ENCODE data around the gene IMP4.

The IMP4 gene

DNA sequence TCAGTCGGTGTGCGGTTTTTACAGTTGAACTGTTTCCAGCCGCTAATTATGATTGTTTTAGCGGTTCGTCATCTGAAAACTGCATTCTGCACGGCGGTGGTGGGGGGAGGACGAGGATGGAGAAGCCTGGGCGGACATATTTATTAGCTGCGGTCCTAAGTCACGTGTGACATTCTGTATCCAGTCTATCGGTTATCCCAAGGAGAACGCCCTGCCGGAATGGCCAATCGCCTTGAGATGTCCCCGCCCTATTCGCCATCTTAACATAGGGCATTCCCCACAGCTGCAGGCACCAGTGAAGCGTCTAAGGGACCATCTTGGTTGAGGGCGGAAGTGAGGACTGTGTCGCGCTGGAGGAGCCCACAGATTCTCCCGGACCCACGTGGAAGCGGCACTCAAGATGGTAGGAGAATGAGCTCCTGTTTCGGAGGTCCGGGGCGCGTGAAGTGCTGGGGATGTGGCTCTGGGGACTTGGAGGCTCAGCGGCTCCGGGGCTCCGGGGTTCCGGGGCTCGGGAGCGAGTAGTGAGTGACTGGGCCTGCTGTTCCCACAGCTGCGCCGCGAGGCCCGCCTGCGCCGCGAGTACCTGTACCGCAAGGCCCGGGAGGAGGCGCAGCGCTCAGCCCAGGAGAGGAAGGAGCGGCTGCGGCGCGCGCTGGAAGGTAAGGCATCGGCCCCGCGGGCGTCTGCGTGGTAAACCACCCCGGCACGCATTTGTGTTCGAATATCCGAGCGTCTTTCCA lies at the start of gene IMP4:
Gene IMP4, plus strand, starts transcription at position 365 of the 743 bp plus-strand sequence. Its CDS starts 36 bp downstream, at position 401.
- no peaks in the 10 kb centered on the region for H3K9me3 ChIP-seq (ENCODE audit: control insufficient read depth, low read length)
- DNase-seq (ENCODE audit: low read depth) = peak; percentile 100
- no peaks in the 10 kb centered on the region for H3K27me3 ChIP-seq (replicated peaks; ENCODE audit: control insufficient read depth, insufficient read depth, low read length)
- H3K36me3 ChIP-seq (ENCODE audit: control insufficient read depth, insufficient read depth, low read length, severe bottlenecking) = peaks cover 44% of the 10 kb centered on the region
- H3K9ac ChIP-seq (ENCODE audit: low read length) = peak within 1 kb of the TSS; percentile 86
- H3K4me1 ChIP-seq (ENCODE audit: control insufficient read depth, insufficient read depth, low read length) = peaks cover 15% of the 10 kb centered on the region
- peak within 1 kb of the TSS; percentile 89 for H3K4me3 ChIP-seq (ENCODE audit: low read length)

- DNase-seq (ENCODE audit: low read depth) = no peak
- Histone ChIP-seq H3K36me3 (ENCODE audit: control insufficient read depth, insufficient read depth, low read length, severe bottlenecking) (no peaks in the 10 kb centered on the region), H3K9ac (ENCODE audit: low read length) (no peak overlapping the region), H3K4me1 (ENCODE audit: control insufficient read depth, insufficient read depth, low read length) (no peaks in the 10 kb centered on the region), H3K9me3 (ENCODE audit: control insufficient read depth, low read length) (no peaks in the 10 kb centered on the region), H3K4me3 (ENCODE audit: low read length) (no peak overlapping the region), H3K27me3 (replicated peaks; ENCODE audit: control insufficient read depth, insufficient read depth, low read length) (peaks cover 22% of the 10 kb centered on the region)
Measured at GRCh38 chr2:130300258-130300969, 42.3 kb upstream of the IMP4 start.

DNA sequence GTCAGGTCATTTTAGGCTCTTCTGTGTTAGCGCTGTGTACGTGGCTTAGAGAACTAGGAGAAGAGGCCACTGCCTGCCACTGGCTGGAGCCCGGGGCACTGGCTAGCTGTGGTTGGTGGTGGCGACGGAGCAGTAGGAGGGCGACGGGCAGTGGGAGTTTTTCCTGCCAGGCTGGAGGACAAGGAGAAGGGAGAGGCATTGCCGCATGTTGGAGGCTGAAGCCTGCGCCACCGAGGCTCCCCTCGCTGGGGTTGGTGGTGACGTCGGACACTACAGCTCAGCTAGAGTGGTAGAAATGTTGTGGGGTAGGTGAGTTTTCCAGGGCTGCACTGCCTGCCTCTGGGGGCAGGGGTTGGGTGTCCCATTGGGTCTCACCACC lies 41.7 kb upstream of the IMP4 start:
- Histone ChIP-seq H3K4me3 (ENCODE audit: low read length) (no peak overlapping the region), H3K9ac (ENCODE audit: low read length) (no peak overlapping the region), H3K27me3 (replicated peaks; ENCODE audit: control insufficient read depth, insufficient read depth, low read length) (peaks cover 22% of the 10 kb centered on the region), H3K36me3 (ENCODE audit: control insufficient read depth, insufficient read depth, low read length, severe bottlenecking) (no peaks in the 10 kb centered on the region), H3K4me1 (ENCODE audit: control insufficient read depth, insufficient read depth, low read length) (no peaks in the 10 kb centered on the region), H3K9me3 (ENCODE audit: control insufficient read depth, low read length) (no peaks in the 10 kb centered on the region)
- no peak for DNase-seq (ENCODE audit: low read depth)

GRCh38 chr2:130302164-130302886 lies 40.4 kb upstream of the IMP4 start:
- no peak for DNase-seq (ENCODE audit: low read depth)
- H3K27me3 ChIP-seq (replicated peaks; ENCODE audit: control insufficient read depth, insufficient read depth, low read length) = peaks cover 23% of the 10 kb centered on the region
- H3K4me3 ChIP-seq (ENCODE audit: low read length) = no peak overlapping the region
- no peaks in the 10 kb centered on the region for H3K36me3 ChIP-seq (ENCODE audit: control insufficient read depth, insufficient read depth, low read length, severe bottlenecking)
- no peaks in the 10 kb centered on the region for H3K9me3 ChIP-seq (ENCODE audit: control insufficient read depth, low read length)
- no peak overlapping the region for H3K9ac ChIP-seq (ENCODE audit: low read length)
- no peaks in the 10 kb centered on the region for H3K4me1 ChIP-seq (ENCODE audit: control insufficient read depth, insufficient read depth, low read length)

- no peak overlapping the region for H3K9ac ChIP-seq (ENCODE audit: low read length)
- no peak overlapping the region for H3K4me3 ChIP-seq (ENCODE audit: low read length)
- H3K4me1 ChIP-seq (ENCODE audit: control insufficient read depth, insufficient read depth, low read length) = no peaks in the 10 kb centered on the region
- no peaks in the 10 kb centered on the region for H3K9me3 ChIP-seq (ENCODE audit: control insufficient read depth, low read length)
- DNase-seq (ENCODE audit: low read depth) = no peak
- peaks cover 23% of the 10 kb centered on the region for H3K27me3 ChIP-seq (replicated peaks; ENCODE audit: control insufficient read depth, insufficient read depth, low read length)
- H3K36me3 ChIP-seq (ENCODE audit: control insufficient read depth, insufficient read depth, low read length, severe bottlenecking) = no peaks in the 10 kb centered on the region
Measured at GRCh38 chr2:130303169-130303568, 39.5 kb upstream of the IMP4 start.

GRCh38 chr2:130304726-130305125 lies 38.0 kb upstream of the IMP4 start:
- no peak for DNase-seq (ENCODE audit: low read depth)
- Histone ChIP-seq H3K4me1 (ENCODE audit: control insufficient read depth, insufficient read depth, low read length) (no peaks in the 10 kb centered on the region), H3K9me3 (ENCODE audit: control insufficient read depth, low read length) (no peaks in the 10 kb centered on the region), H3K4me3 (ENCODE audit: low read length) (no peak overlapping the region), H3K9ac (ENCODE audit: low read length) (no peak overlapping the region), H3K27me3 (replicated peaks; ENCODE audit: control insufficient read depth, insufficient read depth, low read length) (peaks cover 27% of the 10 kb centered on the region), H3K36me3 (ENCODE audit: control insufficient read depth, insufficient read depth, low read length, severe bottlenecking) (no peaks in the 10 kb centered on the region)

GRCh38 chr2:130307850-130308249 lies 34.8 kb upstream of the IMP4 start:
- H3K4me3 ChIP-seq (ENCODE audit: low read length) = no peak overlapping the region
- H3K9ac ChIP-seq (ENCODE audit: low read length) = no peak overlapping the region
- H3K9me3 ChIP-seq (ENCODE audit: control insufficient read depth, low read length) = no peaks in the 10 kb centered on the region
- H3K4me1 ChIP-seq (ENCODE audit: control insufficient read depth, insufficient read depth, low read length) = no peaks in the 10 kb centered on the region
- peaks cover 37% of the 10 kb centered on the region for H3K27me3 ChIP-seq (replicated peaks; ENCODE audit: control insufficient read depth, insufficient read depth, low read length)
- no peaks in the 10 kb centered on the region for H3K36me3 ChIP-seq (ENCODE audit: control insufficient read depth, insufficient read depth, low read length, severe bottlenecking)
- no peak for DNase-seq (ENCODE audit: low read depth)

- H3K9ac ChIP-seq (ENCODE audit: low read length) = no peak overlapping the region
- no peaks in the 10 kb centered on the region for H3K9me3 ChIP-seq (ENCODE audit: control insufficient read depth, low read length)
- no peaks in the 10 kb centered on the region for H3K4me1 ChIP-seq (ENCODE audit: control insufficient read depth, insufficient read depth, low read length)
- DNase-seq (ENCODE audit: low read depth) = no peak
- peaks cover 45% of the 10 kb centered on the region for H3K27me3 ChIP-seq (replicated peaks; ENCODE audit: control insufficient read depth, insufficient read depth, low read length)
- no peaks in the 10 kb centered on the region for H3K36me3 ChIP-seq (ENCODE audit: control insufficient read depth, insufficient read depth, low read length, severe bottlenecking)
- no peak overlapping the region for H3K4me3 ChIP-seq (ENCODE audit: low read length)
Measured at GRCh38 chr2:130310881-130311280, 31.8 kb upstream of the IMP4 start.

- no peaks in the 10 kb centered on the region for H3K9me3 ChIP-seq (ENCODE audit: control insufficient read depth, low read length)
- DNase-seq (ENCODE audit: low read depth) = no peak
- no peak overlapping the region for H3K9ac ChIP-seq (ENCODE audit: low read length)
- no peak overlapping the region for H3K4me3 ChIP-seq (ENCODE audit: low read length)
- H3K36me3 ChIP-seq (ENCODE audit: control insufficient read depth, insufficient read depth, low read length, severe bottlenecking) = no peaks in the 10 kb centered on the region
- H3K27me3 ChIP-seq (replicated peaks; ENCODE audit: control insufficient read depth, insufficient read depth, low read length) = peaks cover 36% of the 10 kb centered on the region
- H3K4me1 ChIP-seq (ENCODE audit: control insufficient read depth, insufficient read depth, low read length) = no peaks in the 10 kb centered on the region
Measured at GRCh38 chr2:130313812-130314334, 28.8 kb upstream of the IMP4 start.

- no peaks in the 10 kb centered on the region for H3K9me3 ChIP-seq (ENCODE audit: control insufficient read depth, low read length)
- no peak overlapping the region for H3K4me3 ChIP-seq (ENCODE audit: low read length)
- peaks cover 32% of the 10 kb centered on the region for H3K27me3 ChIP-seq (replicated peaks; ENCODE audit: control insufficient read depth, insufficient read depth, low read length)
- no peaks in the 10 kb centered on the region for H3K4me1 ChIP-seq (ENCODE audit: control insufficient read depth, insufficient read depth, low read length)
- no peak for DNase-seq (ENCODE audit: low read depth)
- no peak overlapping the region for H3K9ac ChIP-seq (ENCODE audit: low read length)
- no peaks in the 10 kb centered on the region for H3K36me3 ChIP-seq (ENCODE audit: control insufficient read depth, insufficient read depth, low read length, severe bottlenecking)
Measured at GRCh38 chr2:130314377-130314776, 28.3 kb upstream of the IMP4 start.

GRCh38 chr2:130316596-130316995 lies 26.1 kb upstream of the IMP4 start:
- Histone ChIP-seq H3K4me3 (ENCODE audit: low read length) (no peak overlapping the region), H3K4me1 (ENCODE audit: control insufficient read depth, insufficient read depth, low read length) (no peaks in the 10 kb centered on the region), H3K9ac (ENCODE audit: low read length) (no peak overlapping the region), H3K36me3 (ENCODE audit: control insufficient read depth, insufficient read depth, low read length, severe bottlenecking) (no peaks in the 10 kb centered on the region), H3K9me3 (ENCODE audit: control insufficient read depth, low read length) (no peaks in the 10 kb centered on the region), H3K27me3 (replicated peaks; ENCODE audit: control insufficient read depth, insufficient read depth, low read length) (peaks cover 27% of the 10 kb centered on the region)
- DNase-seq (ENCODE audit: low read depth) = no peak

Measured in adipocyte (in vitro differentiated cells).